ENCODE data around the gene PIK3C3.

DNA sequence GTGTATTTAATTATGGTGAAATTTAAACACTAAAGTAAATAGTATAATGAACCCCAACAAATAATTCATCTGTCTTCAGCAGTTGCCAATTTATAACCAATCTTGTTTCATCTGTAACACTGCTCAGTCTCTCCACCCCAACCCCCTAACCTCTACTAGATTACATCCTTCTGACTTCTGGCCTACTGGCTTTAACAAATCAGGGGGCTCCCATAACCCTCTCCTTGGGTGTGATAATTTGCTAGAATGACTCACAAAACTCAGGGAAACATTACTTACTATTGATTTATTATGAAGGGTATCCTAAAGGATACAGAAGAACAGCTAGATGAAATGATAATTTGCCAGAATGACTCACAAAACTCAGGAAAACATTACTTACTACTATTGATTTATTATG is 50.7 kb downstream of the PIK3C3 start:
- TF ChIP-seq POLR2AphosphoS5 (IDR thresholded peaks at IDR 0.05; ENCODE audit: low read depth, low read length) (no peak), POLR2A (IDR thresholded peaks at IDR 0.05; ENCODE audit: low read depth, low read length) (no peak)

Measured in GM12892 (cell line).